ENCODE measurements around the gene SIN3A.

SIN3A gene

DNA sequence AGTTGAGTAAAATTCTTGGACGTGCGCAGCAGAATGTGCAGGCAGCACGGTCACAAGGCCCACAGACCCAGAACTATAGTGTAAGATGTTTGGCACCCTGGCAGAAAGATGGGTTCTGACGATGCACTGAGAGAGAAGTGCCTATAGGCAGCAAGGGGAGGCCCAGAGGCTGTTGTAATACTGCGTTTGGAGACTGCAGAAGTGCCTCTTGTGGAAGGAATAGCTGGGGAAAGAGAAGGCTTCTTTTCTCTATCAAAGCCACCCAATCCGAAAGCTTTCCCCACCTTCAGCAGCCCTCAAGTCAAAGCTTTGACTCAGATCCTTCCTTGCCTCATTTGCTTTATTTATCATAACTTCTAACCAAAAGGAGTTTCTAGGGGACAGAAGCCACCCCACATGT is 5.2 kb upstream of the SIN3A start:
- Histone ChIP-seq H3K27ac (ENCODE audit: low read depth, low read length) (no peak overlapping the region), H3K36me3 (ENCODE audit: insufficient read depth, low read length) (no peaks in the 10 kb centered on the region), H3K9ac (ENCODE audit: low read depth, low read length) (no peak overlapping the region), H3K4me1 (ENCODE audit: insufficient read depth, low read length) (peaks cover 12% of the 10 kb centered on the region; the same call in 1 of the 2 replicates), H3K4me3 (ENCODE audit: low read length) (peak overlapping the region; percentile 82), H3K27me3 (ENCODE audit: insufficient read depth, low read length) (no peaks in the 10 kb centered on the region), H3K9me3 (ENCODE audit: insufficient read depth, low read depth, low read length) (no peaks in the 10 kb centered on the region)
- 66% methylated on average over 6 of the region's 6 CpGs for whole genome bisulfite sequencing

DNA sequence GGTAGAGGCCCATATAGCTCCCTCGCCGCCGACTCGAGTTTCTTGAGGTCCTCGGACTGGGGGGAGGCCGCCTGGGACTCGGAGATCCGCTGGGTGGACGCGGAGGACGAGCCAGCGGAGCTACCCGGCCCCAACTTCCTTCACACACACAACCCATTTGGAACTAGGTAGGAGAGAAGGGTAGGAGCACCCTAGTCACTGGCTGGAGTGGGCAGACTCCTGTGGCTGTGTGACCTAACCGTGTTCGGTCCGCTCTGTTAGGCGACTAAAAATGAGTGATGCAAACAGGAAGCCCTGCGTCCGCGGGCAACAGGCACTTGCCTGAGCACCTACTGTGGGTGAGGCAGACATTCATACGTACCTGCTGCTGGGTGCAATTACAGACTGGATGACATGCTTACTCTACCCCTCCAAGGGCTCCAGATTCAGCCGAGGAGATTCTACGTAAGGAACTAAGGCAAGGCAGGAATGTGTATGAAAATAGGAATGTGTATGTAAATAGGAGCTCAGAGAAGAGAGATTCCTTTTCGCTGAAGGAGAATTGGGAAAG is 4.6 kb upstream of the SIN3A start:
- Histone ChIP-seq H3K27ac (ENCODE audit: low read depth, low read length) (peak overlapping the region; percentile 94; the same call in 1 of the 2 replicates), H3K4me1 (ENCODE audit: insufficient read depth, low read length) (peaks cover 9% of the 10 kb centered on the region; the same call in 1 of the 2 replicates), H3K9ac (ENCODE audit: low read depth, low read length) (peak overlapping the region; percentile 75), H3K36me3 (ENCODE audit: insufficient read depth, low read length) (no peaks in the 10 kb centered on the region), H3K9me3 (ENCODE audit: insufficient read depth, low read depth, low read length) (no peaks in the 10 kb centered on the region), H3K4me3 (ENCODE audit: low read length) (peak overlapping the region; percentile 82), H3K27me3 (ENCODE audit: insufficient read depth, low read length) (no peaks in the 10 kb centered on the region)
- 3% methylated on average over 21 of the region's 24 CpGs for WGBS

DNA sequence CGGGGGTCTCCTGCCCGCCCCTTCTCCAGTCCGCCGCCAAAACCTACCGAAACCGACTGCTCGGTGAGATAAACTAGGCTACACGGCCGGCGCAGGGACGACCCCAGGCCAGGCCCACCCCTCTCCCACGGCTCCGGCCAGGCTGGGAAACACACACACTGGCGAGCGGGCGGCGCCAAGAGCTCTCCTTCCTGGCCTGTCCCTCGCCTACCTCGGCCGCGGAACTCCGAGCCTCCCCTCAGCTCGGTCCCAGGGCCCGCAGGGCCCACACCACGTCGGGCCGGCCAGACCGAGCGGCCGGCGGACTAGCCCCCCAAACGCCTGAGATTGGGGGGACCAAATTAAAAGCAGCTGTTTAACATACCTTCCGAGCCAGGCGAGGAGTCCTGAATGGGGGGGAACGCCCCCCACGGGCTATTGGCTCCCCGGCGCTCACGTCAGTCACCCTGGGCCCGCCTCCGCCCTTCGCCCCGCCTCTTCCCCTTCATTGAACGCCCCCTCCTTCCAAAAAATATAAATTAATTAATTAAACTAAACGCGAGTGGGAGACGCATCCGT is 4.0 kb upstream of the SIN3A start:
- under 1% methylated on average over 47 of the region's 48 CpGs for WGBS
- Histone ChIP-seq H3K4me3 (ENCODE audit: low read length) (peak overlapping the region; percentile 82), H3K9me3 (ENCODE audit: insufficient read depth, low read depth, low read length) (no peaks in the 10 kb centered on the region), H3K9ac (ENCODE audit: low read depth, low read length) (peak overlapping the region; percentile 75), H3K4me1 (ENCODE audit: insufficient read depth, low read length) (0 out of 2 replicates have a peak, but pooled peaks cover 5% of the 10 kb centered on the region), H3K27ac (ENCODE audit: low read depth, low read length) (peak overlapping the region; percentile 94), H3K27me3 (ENCODE audit: insufficient read depth, low read length) (no peaks in the 10 kb centered on the region), H3K36me3 (ENCODE audit: insufficient read depth, low read length) (no peaks in the 10 kb centered on the region)

DNA sequence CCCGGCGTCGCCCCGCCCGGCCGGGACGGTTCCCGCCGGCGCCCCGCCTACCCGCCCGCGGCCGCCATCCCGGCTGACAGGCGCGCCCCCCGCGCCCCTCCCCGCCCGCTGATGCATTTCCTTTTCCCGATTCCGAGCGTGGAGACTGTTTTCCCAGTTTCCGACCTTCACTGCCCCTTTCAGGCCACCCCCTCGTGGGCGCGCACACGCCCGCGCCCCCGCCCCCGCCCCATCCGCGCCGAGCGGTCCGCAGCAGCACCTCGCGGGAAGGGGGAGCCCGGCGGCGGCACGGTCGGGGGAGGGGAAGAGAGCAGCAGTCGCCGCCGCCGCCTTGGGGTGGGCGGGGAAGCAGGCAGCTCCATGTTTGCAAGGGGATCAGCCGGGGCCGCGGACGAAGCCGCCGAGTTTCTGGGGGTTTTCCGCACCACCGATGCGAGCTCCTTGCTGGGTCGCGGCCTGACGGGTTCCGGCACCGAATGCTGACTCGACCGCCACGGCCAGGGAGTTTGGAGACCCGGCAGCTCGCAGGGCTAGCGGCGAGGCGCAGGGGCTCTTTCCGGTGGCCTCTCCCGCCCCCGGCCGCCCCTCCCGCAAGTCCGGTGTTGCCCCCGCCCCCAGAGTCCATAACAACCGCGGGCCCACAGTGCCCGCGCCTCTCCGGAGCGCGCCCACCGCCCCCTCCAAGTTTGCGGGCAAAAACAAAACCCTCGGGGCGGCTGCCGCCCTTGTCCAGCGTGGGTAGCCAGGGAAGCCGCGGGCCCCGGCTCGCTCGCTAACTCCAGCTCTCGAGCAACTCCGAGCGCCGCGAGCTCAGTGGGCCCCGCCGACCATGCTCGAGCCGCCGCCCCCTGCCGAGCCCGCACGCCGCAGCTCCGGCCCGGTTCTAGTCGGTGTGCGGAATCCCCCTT is 3.2 kb upstream of the SIN3A start:
- Histone ChIP-seq H3K36me3 (ENCODE audit: insufficient read depth, low read length) (no peaks in the 10 kb centered on the region), H3K4me3 (ENCODE audit: low read length) (peak overlapping the region; percentile 82), H3K27ac (ENCODE audit: low read depth, low read length) (peak overlapping the region; percentile 94), H3K9ac (ENCODE audit: low read depth, low read length) (peak overlapping the region; percentile 75), H3K4me1 (ENCODE audit: insufficient read depth, low read length) (0 out of 2 replicates have a peak, but pooled peaks cover 5% of the 10 kb centered on the region), H3K27me3 (ENCODE audit: insufficient read depth, low read length) (no peaks in the 10 kb centered on the region), H3K9me3 (ENCODE audit: insufficient read depth, low read depth, low read length) (no peaks in the 10 kb centered on the region)
- under 1% methylated on average over 116 of the region's 116 CpGs for WGBS

DNA sequence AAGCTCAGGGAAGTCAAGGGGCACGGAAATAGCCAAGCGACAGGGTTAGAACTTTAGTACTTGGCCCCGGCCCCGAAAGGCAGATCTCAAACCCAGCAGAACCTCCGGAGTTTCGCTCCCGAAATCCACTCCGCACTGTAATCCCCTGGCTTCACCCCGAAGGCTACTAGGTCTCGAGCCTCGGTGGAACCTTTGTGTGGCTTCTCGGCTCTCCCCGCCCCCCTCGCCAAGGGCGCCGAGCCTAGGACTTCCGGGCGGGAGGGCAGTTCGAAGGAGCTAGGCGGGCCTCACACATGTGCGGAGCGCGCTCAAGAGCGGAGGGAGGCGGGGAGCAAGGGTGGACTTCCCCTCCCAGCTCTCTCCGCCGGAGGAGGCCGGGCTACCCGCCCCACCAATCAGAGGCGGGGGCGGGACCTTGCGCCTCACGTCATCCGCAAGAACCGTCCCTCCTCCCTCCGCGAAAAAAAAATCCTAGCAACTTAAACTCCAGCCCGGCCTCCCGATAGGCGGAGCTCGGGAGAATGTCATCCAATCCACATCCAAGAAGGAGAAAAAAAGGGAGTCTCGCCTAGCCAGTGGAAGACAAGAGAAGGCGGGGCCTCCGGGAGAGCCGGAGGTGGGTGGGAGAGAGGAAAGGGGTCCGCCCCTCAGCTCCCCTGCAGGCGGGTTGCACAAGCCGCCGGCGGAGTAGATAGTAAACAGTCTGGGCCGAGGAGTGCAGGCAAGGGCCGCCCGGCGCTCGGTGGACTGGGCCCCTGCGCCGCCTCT is 2.4 kb upstream of the SIN3A start:
- H3K4me1 ChIP-seq (ENCODE audit: insufficient read depth, low read length): 0 out of 2 replicates have a peak, but pooled peaks cover 10% of the 10 kb centered on the region
- H3K9me3 ChIP-seq (ENCODE audit: insufficient read depth, low read depth, low read length): no peaks in the 10 kb centered on the region
- no peaks in the 10 kb centered on the region for H3K27me3 ChIP-seq (ENCODE audit: insufficient read depth, low read length)
- peak overlapping the region; percentile 96 for H3K27ac ChIP-seq (ENCODE audit: low read depth, low read length)
- H3K4me3 ChIP-seq (ENCODE audit: low read length): peak overlapping the region; percentile 82
- no peaks in the 10 kb centered on the region for H3K36me3 ChIP-seq (ENCODE audit: insufficient read depth, low read length)
- under 1% methylated on average over 57 of the region's 57 CpGs for WGBS
- H3K9ac ChIP-seq (ENCODE audit: low read depth, low read length): peak overlapping the region; percentile 95

DNA sequence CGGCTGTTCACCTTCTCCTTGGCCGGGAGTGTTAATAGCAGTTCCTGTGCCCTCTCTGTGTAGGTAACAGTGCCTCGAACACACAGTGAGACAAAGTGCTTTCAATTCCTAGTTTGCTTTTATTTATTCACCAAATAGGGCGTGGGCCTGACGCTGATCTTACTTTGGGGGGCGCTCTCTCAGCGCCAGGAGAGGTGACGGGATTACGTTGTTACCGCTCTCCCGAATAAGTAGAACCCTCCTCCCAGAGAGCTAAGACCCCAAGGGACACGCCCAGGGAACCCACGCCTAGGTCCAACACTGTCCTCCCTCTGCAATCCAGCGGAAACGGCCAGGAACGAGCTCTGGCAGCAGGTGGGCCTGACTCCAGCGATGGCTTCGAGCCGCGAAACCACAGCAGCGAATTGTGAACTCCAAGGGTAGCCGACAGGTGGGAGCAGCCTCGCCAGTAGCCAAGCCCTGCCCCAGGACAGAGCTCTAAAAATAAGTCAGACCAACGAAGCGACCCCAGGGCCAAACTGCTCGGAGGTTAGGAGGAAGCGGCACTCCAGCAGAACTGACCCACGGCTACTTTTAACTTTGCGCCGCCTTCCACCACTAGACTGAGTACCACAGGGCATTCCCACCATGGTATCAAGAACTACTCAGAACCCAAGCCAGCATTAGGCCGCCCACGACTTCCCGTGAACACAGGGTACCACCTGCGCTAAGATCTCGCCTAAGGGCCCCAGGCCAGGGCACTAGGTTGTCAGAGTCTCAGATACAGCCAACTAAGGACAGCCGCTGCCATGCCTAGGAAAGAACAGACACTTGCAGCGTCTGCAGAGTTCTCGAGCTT is 1.6 kb upstream of the SIN3A start:
- peak overlapping the region; percentile 95 for H3K9ac ChIP-seq (ENCODE audit: low read depth, low read length)
- H3K9me3 ChIP-seq (ENCODE audit: insufficient read depth, low read depth, low read length): no peaks in the 10 kb centered on the region
- 0 out of 2 replicates have a peak, but pooled peaks cover 10% of the 10 kb centered on the region for H3K4me1 ChIP-seq (ENCODE audit: insufficient read depth, low read length)
- H3K27ac ChIP-seq (ENCODE audit: low read depth, low read length): peak overlapping the region; percentile 96
- H3K4me3 ChIP-seq (ENCODE audit: low read length): peak overlapping the region; percentile 78
- H3K27me3 ChIP-seq (ENCODE audit: insufficient read depth, low read length): no peaks in the 10 kb centered on the region
- under 1% methylated on average over 38 of the region's 38 CpGs for WGBS
- no peaks in the 10 kb centered on the region for H3K36me3 ChIP-seq (ENCODE audit: insufficient read depth, low read length)

DNA sequence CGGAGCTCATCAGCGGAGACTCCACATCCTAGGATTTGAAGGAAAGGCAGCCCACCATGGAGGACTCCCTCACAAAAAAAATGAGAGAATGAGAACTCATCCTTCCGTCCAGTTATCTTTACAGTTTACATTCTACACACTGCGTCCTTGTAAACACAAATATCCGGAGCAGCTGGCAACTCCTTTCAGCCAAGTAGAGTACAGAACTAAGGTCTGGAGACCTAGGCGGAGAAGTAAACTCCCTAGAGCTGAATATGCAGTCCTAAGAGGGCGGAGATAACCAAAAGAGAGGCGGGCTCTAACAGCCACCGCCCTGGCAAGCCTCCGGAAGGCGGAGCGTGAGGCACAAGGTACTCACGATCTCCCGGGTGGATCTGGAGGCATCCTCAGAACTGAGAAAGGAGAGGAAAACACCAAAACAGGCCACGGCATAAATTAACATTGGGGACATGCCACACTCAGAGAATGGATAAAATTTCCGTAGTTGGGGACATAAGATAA is 924 bp upstream of the SIN3A start:
- H3K9ac ChIP-seq (ENCODE audit: low read depth, low read length): peak overlapping the region; percentile 95
- H3K27me3 ChIP-seq (ENCODE audit: insufficient read depth, low read length): no peaks in the 10 kb centered on the region
- 0 out of 2 replicates have a peak, but pooled peaks cover 10% of the 10 kb centered on the region for H3K4me1 ChIP-seq (ENCODE audit: insufficient read depth, low read length)
- H3K36me3 ChIP-seq (ENCODE audit: insufficient read depth, low read length): peaks cover 3% of the 10 kb centered on the region
- under 1% methylated on average over 16 of the region's 16 CpGs for WGBS
- H3K27ac ChIP-seq (ENCODE audit: low read depth, low read length): peak overlapping the region; percentile 96
- H3K9me3 ChIP-seq (ENCODE audit: insufficient read depth, low read depth, low read length): no peaks in the 10 kb centered on the region
- peak overlapping the region; percentile 78 for H3K4me3 ChIP-seq (ENCODE audit: low read length)

DNA sequence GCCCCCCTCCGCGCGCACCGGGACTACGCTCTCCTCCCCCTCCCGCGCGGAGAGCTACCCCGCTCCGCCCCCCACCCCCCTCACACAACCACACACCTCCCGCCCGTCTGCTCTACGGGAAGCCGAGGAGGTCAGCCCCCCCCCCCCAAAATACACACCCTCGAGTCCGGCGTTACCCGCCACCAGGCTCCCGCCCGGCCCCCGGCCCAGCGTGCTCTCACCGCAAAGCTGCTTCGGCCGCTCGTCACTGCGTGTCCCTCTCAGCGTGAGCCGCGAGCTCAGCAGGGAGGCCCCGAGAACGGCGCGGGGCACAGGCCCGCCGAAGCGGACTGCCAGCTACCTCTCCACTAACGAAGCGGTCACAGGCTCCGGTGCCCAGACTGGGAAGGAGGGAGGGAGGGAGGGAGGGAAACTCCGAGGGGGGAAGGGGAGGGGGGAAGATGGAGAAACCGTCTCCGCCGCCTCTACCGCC is 252 bp downstream of the SIN3A start:
- H3K9ac ChIP-seq (ENCODE audit: low read depth, low read length): peak overlapping the region; percentile 82
- H3K9me3 ChIP-seq (ENCODE audit: insufficient read depth, low read depth, low read length): no peaks in the 10 kb centered on the region
- H3K4me1 ChIP-seq (ENCODE audit: insufficient read depth, low read length): 0 out of 2 replicates have a peak, but pooled peaks cover 6% of the 10 kb centered on the region
- peaks cover 9% of the 10 kb centered on the region for H3K36me3 ChIP-seq (ENCODE audit: insufficient read depth, low read length)
- under 1% methylated on average over 34 of the region's 45 CpGs for WGBS
- no peaks in the 10 kb centered on the region for H3K27me3 ChIP-seq (ENCODE audit: insufficient read depth, low read length)
- peak overlapping the region; percentile 80 for H3K4me3 ChIP-seq (ENCODE audit: low read length)
- H3K27ac ChIP-seq (ENCODE audit: low read depth, low read length): peak overlapping the region; percentile 99

DNA sequence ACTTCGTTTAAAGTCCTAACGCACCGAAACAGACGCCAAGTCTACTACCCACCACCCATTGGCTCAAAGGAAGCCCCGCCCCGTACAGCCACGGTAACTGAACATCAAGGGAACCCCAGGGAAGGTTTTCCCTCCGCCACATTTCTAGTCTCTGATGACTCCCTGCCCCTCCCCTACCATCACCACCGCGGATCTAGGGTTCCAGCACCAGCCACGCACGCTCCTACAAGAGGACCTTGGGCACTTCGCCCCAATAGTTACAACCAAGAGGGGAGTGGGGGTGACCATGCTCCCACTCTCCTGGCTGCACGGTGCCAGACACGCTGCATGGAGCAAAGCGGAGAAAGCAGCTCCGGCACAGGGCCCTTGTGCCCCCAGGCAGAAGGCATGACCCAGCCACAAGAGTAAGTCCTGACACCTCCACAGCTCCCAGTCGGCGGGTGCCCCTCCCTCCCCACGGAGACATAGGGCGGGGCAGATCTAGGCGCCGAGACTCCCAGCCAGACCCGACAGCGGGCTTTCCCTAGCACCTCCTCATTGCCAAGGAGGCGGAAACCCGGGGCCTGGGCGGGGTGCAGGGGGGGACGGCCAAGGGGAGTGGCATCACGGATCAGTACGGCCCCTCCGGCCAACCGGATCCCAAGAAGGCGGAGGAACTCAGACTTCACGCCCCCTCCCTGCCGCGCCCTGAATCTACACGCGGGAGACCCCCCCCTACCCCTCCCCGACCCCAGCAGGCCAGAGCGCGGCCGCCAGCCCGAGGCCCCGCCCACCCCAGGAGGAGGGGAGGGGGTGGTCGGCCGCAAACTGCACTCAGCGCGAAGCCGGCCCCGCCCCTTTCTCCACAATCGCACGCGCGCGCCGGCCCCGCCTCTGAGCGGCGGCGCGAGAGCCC is 936 bp downstream of the SIN3A start:
- Histone ChIP-seq H3K4me1 (ENCODE audit: insufficient read depth, low read length) (0 out of 2 replicates have a peak, but pooled peaks cover 5% of the 10 kb centered on the region), H3K27me3 (ENCODE audit: insufficient read depth, low read length) (no peaks in the 10 kb centered on the region), H3K9me3 (ENCODE audit: insufficient read depth, low read depth, low read length) (no peaks in the 10 kb centered on the region), H3K27ac (ENCODE audit: low read depth, low read length) (peak overlapping the region; percentile 99), H3K9ac (ENCODE audit: low read depth, low read length) (peak overlapping the region; percentile 65), H3K36me3 (ENCODE audit: insufficient read depth, low read length) (peaks cover 14% of the 10 kb centered on the region), H3K4me3 (ENCODE audit: low read length) (peak overlapping the region; percentile 92)
- WGBS: under 1% methylated on average over 58 of the region's 62 CpGs

Data from HUES64 (cell line).